ENCODE results near the gene HOXC6. TPM values are rescaled to one million over a fixed set of nuclear protein-coding genes. Genes with fewer than 3 reads are reported as not detected.

Gene HOXC6
- total and polyA plus RNA-seq, 5 experiments from 2014 or later = not detected

DNA sequence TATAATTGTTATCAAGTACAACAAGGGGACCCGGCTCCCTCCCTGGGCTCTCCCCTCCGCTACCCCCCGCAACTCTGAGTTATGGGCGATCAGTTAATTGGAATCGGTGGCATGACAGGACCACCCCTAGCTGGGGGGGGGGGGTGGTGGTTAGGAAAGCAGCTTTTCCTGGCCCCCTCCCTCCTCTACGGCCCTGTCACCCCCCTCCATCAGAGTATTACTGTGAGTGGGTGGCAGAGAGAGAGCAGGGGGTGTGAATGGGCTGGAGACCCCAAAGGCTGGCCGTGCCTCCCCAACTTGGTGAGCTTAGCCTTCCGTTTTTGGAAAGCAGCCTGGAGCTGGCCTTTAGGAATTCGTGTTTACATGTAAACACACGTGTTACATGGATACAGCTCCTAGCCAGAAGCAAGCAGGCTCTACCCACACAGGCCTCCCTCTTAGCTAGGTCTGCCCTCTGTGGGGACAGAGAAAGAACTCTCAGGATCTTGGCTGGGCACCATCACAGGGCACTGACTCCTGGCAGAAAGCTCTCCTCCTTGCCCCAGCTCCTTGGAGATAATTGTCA is 24.3 kb downstream of the HOXC6 start:
- peaks cover 48 to 83% (median 76%) of the 10 kb centered on the region in 5 donors for H3K27me3 Mint-ChIP-seq
- no peaks in the 10 kb centered on the region for H3K9me3 Mint-ChIP-seq
- POLR2A ChIA-PET = interaction anchor here (1.0 to 1.8 kb wide), 3 partner anchors 13 to 228 kb away, joined by 4 to 6 read pairs (median 4); partner anchors contain the start of genes HNRNPA1 and HOXC5
- peaks cover 0 to 5% (median 4%) of the 10 kb centered on the region in 3 donors for H3K36me3 Mint-ChIP-seq
- peak overlapping the region; percentile 70 to 92 (median 87) for H3K4me3 Mint-ChIP-seq
- H3K4me1 Mint-ChIP-seq = peaks cover 18 to 47% (median 43%) of the 10 kb centered on the region in 4 donors
- ATAC-seq (peak in 1 of 2 donors; percentile 13), DNase-seq (peak in 1 of 10 donors; percentile 13)
- peak overlapping the region in 9 of 10 donors; percentile 32 to 94 (median 87) for H3K27ac Mint-ChIP-seq

DNA sequence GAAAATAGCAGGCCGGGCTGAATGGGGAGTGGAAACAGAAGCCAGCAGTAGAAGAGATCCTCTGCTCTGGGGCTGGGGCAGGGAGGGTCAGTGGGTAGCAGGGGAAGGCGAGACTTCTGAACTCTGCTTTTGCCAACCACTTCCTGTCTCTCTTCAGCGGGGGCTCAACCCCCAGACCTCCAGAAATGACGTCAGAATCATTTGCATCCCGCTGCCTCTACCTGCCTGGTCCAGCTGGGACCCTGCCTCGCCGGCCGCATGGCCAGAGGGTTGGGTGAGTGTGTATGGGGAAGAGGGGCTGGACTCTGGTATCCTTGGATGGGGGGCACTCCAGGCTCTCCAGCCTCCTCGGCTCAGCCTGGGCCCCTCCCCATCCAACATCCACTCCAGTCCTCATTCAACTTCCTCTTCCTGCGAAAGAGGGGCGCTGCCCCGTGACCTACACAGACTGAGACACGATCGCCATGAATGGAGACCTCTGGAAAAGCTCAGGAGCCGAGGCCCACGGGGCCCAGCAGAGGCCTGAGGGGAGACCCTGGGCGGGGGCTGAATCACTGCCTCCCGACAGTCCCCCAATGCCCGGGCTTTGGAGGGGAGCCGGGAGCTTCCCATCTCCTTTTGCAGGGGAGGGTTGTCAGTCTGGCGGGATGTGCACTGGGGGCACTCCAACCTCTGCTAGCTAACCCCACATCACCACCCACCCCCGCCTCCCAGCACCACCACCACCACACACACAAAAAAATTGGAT is 24.9 kb downstream of the HOXC6 start:
- peak overlapping the region; percentile 70 to 92 (median 87) for H3K4me3 Mint-ChIP-seq
- H3K9me3 Mint-ChIP-seq = no peaks in the 10 kb centered on the region
- POLR2A ChIA-PET = interaction anchor here (1.0 to 1.8 kb wide), 3 partner anchors 12 to 227 kb away, joined by 3 to 6 read pairs (median 4); partner anchors contain the start of genes CBX5 and HNRNPA1
- DNase-seq (peak in 3 of 10 donors; percentile 18 to 50 (median 42)), ATAC-seq (peak; percentile 38 to 44)
- H3K27ac Mint-ChIP-seq = peak overlapping the region in 9 of 10 donors; percentile 32 to 94 (median 87)
- H3K4me1 Mint-ChIP-seq = peaks cover 15 to 43% (median 39%) of the 10 kb centered on the region in 4 donors
- H3K27me3 Mint-ChIP-seq = peaks cover 43 to 83% (median 74%) of the 10 kb centered on the region in 5 donors
- peaks cover 0 to 4% (median 0%) of the 10 kb centered on the region in 3 donors for H3K36me3 Mint-ChIP-seq

DNA sequence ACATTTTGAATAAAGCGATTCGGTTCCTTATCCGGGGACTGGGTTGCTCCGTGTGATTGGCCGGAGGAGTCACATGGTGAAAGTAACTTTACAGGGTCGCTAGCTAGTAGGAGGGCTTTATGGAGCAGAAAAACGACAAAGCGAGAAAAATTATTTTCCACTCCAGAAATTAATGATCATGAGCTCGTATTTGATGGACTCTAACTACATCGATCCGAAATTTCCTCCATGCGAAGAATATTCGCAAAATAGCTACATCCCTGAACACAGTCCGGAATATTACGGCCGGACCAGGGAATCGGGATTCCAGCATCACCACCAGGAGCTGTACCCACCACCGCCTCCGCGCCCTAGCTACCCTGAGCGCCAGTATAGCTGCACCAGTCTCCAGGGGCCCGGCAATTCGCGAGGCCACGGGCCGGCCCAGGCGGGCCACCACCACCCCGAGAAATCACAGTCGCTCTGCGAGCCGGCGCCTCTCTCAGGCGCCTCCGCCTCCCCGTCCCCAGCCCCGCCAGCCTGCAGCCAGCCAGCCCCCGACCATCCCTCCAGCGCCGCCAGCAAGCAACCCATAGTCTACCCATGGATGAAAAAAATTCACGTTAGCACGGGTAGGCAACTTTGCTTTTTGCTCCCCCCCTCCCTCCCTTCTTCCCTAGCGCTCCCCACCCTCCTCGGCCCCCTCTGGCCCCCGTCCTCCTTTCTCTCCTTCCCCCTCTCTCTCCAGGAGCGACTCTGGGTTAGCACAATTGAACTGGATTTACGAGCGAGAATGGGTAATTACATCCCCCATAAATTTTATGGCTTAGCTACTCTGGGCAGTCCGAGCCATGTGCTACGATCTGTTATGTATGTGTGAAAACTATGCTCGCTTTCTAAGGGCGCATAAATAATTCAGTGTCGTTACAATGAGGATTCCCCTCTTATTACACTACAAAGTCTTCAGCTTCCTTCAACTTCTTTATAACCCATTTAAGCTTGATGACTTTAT is 25.8 kb downstream of the HOXC6 start, which contains the start of gene HOXC4:
TSS of gene HOXC4 (plus strand) at position 85 of the 991 bp plus-strand sequence. CDS start at position 173, 88 bp downstream.
- no peaks in the 10 kb centered on the region for H3K9me3 Mint-ChIP-seq
- peak in 4 of 10 donors; percentile 22 to 53 (median 48) for DNase-seq
- H3K27me3 Mint-ChIP-seq = peaks cover 40 to 83% (median 74%) of the 10 kb centered on the region in 5 donors
- H3K27ac Mint-ChIP-seq = peak within 1 kb of the TSS in 9 of 10 donors; percentile 32 to 94 (median 88)
- peaks cover 16 to 43% (median 39%) of the 10 kb centered on the region in 4 donors for H3K4me1 Mint-ChIP-seq
- POLR2A ChIA-PET = interaction anchor here (0.6 to 1.8 kb wide), 5 partner anchors 9 to 453 kb away, joined by 3 to 6 read pairs (median 4); partner anchors contain the start of genes CBX5 and HNRNPA1
- peak; percentile 73 to 78 for ATAC-seq
- no peaks in the 10 kb centered on the region for H3K36me3 Mint-ChIP-seq
- peak within 1 kb of the TSS; percentile 75 to 92 (median 88) for H3K4me3 Mint-ChIP-seq

DNA sequence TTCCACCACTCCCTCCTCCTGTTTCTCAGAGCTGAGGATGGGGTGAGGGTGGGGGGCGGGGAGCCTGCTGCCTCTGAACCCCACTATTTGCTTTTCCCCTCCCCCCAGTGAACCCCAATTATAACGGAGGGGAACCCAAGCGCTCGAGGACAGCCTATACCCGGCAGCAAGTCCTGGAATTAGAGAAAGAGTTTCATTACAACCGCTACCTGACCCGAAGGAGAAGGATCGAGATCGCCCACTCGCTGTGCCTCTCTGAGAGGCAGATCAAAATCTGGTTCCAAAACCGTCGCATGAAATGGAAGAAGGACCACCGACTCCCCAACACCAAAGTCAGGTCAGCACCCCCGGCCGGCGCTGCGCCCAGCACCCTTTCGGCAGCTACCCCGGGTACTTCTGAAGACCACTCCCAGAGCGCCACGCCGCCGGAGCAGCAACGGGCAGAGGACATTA is 26.5 kb downstream of the HOXC6 start:
- H3K9me3 Mint-ChIP-seq = no peaks in the 10 kb centered on the region
- POLR2A ChIA-PET = interaction anchor here (0.6 to 1.1 kb wide), 3 partner anchors 9 to 452 kb away, joined by 4 read pairs; no protein-coding TSS in a partner anchor
- peak overlapping the region; percentile 8 to 92 (median 86) for H3K4me3 Mint-ChIP-seq
- DNase-seq = no peak
- peaks cover 36 to 83% (median 74%) of the 10 kb centered on the region in 5 donors for H3K27me3 Mint-ChIP-seq
- H3K27ac Mint-ChIP-seq = peak overlapping the region in 1 of 10 donors; percentile 89
- H3K4me1 Mint-ChIP-seq = peaks cover 16 to 41% (median 38%) of the 10 kb centered on the region in 4 donors
- H3K36me3 Mint-ChIP-seq = peaks cover 0 to 1% (median 0%) of the 10 kb centered on the region in 3 donors
- no peak for ATAC-seq

DNA sequence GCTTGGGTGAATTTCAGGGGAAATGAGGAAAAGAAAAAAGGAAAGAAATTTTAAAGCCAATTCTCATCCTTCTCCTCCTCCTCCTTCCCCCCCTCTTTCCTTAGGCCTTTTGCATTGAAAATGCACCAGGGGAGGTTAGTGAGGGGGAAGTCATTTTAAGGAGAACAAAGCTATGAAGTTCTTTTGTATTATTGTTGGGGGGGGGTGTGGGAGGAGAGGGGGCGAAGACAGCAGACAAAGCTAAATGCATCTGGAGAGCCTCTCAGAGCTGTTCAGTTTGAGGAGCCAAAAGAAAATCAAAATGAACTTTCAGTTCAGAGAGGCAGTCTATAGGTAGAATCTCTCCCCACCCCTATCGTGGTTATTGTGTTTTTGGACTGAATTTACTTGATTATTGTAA is 27.3 kb downstream of the HOXC6 start:
- H3K4me3 Mint-ChIP-seq = peak overlapping the region in 2 of 10 donors; percentile 22 to 28
- POLR2A ChIA-PET = interaction anchor here (0.5 to 1.1 kb wide), 2 partner anchors 74 to 176 kb away, joined by 3 to 4 read pairs; no protein-coding TSS in a partner anchor
- H3K27me3 Mint-ChIP-seq = peaks cover 32 to 83% (median 72%) of the 10 kb centered on the region in 5 donors
- peaks cover 12 to 34% (median 31%) of the 10 kb centered on the region in 4 donors for H3K4me1 Mint-ChIP-seq
- H3K9me3 Mint-ChIP-seq = no peaks in the 10 kb centered on the region
- ATAC-seq (no peak), DNase-seq (no peak)
- H3K27ac Mint-ChIP-seq = no peak overlapping the region
- H3K36me3 Mint-ChIP-seq = peaks cover 0 to 1% (median 0%) of the 10 kb centered on the region in 3 donors

DNA sequence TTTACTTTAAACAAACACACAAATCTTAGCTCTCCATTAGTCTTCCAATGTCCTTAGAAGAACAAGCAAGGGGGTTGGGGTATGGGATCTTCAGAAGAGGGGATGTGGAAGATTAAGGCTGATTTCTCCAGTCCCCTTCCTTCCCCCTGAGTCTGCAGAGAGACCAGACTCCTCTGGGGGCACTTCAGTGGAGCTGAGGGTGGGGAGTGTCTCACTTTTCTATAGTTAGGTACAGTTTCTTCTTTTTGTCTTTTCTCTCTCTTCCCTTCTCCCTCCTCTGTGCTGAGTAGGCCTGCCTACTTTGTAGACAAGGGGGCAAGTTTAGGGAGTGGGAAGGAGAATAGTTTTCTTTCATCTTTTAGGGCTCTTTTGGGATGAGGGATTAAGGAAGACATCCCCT is 27.9 kb downstream of the HOXC6 start:
- Mint-ChIP-seq H3K27ac (no peak overlapping the region), H3K36me3 (peaks cover 0 to 1% (median 0%) of the 10 kb centered on the region in 3 donors), H3K27me3 (peaks cover 32 to 83% (median 73%) of the 10 kb centered on the region in 5 donors), H3K4me3 (no peak overlapping the region), H3K4me1 (peaks cover 12 to 29% (median 29%) of the 10 kb centered on the region in 4 donors), H3K9me3 (no peaks in the 10 kb centered on the region)
- no peak for DNase-seq
- POLR2A ChIA-PET = no interaction called here
- no peak for ATAC-seq

DNA sequence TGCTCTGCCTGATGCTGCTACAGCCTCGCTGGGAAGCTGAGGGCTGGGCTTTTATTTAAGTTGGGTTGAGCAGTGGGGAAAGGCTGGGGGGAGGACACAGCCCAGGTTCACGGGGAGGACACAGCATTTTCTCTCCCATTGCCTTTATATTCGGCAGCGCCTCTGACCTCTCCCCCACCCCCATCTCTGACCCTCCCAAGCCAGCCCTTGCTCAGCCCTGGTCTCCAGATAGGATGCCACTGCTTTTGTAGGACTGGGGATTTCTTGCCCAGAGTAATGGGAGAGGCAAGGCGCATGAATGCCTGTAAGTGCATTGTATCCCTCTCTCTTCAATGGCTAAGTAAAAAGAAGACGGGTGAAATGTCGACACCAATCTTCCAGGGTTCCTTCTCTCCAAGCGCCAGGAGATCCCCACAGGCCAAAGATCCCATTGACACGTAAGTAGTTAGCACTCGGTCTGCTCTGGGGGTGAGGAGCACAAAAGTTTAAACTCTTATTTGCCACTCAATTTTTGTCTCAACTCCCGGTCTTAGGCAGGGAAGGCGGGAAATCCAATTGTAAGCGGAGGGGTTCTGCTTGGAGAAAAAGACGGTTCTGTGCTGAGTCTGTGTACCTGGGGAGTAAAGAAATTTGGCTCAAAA is 30.0 kb downstream of the HOXC6 start:
- H3K36me3 Mint-ChIP-seq = peaks cover 0 to 1% (median 0%) of the 10 kb centered on the region in 3 donors
- DNase-seq (no peak), ATAC-seq (no peak)
- no peak overlapping the region for H3K4me3 Mint-ChIP-seq
- H3K4me1 Mint-ChIP-seq = peaks cover 7 to 13% (median 10%) of the 10 kb centered on the region in 4 donors
- peaks cover 35 to 83% (median 74%) of the 10 kb centered on the region in 5 donors for H3K27me3 Mint-ChIP-seq
- POLR2A ChIA-PET = no interaction called here
- no peak overlapping the region for H3K27ac Mint-ChIP-seq
- H3K9me3 Mint-ChIP-seq = no peaks in the 10 kb centered on the region

DNA sequence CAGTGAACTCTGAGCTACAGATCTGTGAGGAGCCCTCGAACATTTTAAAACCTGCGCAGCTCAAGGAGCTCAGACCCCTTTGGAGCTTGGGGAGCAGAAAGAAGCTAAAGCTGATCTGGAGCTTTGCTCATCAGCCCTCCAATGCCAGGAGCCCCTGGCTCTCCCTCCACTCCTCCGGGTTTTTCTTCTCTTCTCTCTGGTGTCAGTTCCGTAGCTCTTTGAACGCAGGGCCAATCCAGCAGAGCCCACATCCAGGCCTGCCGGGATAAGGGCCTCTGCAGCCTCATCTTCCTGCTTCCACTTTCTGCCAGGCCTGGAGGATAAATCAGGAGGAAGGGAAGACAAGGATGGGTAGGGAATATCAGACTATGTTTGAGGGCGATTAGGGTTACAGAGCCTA is 31.4 kb downstream of the HOXC6 start:
- H3K9me3 Mint-ChIP-seq = no peaks in the 10 kb centered on the region
- H3K4me1 Mint-ChIP-seq = peaks cover 2 to 4% (median 3%) of the 10 kb centered on the region in 4 donors
- H3K27ac Mint-ChIP-seq = no peak overlapping the region
- POLR2A ChIA-PET = interaction anchor here (0.7 kb wide), 1 partner anchor 68 kb away, joined by 7 read pairs; no protein-coding TSS in a partner anchor
- DNase-seq (no peak), ATAC-seq (no peak)
- H3K27me3 Mint-ChIP-seq = peaks cover 36 to 84% (median 75%) of the 10 kb centered on the region in 5 donors
- no peak overlapping the region for H3K4me3 Mint-ChIP-seq
- H3K36me3 Mint-ChIP-seq = peaks cover 0 to 1% (median 0%) of the 10 kb centered on the region in 3 donors

DNA sequence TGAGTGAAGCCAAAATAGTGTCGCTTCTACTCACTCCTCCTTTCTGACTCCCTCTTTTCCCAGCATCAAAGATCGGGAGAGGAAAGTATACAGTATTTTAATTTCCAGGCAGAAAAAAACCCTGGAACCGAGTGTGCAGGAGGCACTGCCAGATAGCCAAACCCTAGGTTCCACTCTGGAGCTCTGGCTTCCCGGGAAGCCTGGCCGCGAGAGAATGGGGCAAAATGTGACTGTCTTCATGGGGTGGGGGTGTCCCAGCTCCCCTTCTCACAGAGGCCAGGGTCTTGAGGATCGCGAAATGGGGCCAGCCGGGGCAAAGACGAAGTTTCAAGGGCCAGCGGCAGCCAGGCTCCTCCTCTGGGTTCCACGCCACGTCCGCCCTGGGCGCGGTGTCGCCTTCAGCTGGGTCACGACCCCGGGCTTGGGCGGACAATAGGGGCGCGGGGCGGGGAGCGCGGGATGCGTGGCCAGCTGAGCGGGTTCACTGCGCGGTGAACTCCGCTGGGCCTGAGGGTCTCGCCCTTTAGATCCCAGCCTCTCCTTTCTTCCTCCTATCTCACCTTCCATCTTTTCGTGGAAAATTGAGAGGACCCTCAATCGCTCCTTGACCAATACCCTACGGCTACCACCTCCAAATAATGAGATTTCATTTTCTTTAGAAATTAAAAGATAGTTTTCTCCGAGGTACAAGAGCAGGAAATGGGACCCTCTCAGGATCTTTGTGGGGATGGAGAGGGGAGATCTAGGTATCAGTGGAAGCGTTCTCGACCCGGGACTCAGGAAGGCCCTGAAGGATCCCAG is 32.1 kb downstream of the HOXC6 start:
- H3K4me1 Mint-ChIP-seq = peaks cover 0 to 3% (median 0%) of the 10 kb centered on the region in 4 donors
- no peaks in the 10 kb centered on the region for H3K9me3 Mint-ChIP-seq
- no peak for ATAC-seq
- no peak for DNase-seq
- H3K27ac Mint-ChIP-seq = no peak overlapping the region
- H3K36me3 Mint-ChIP-seq = peaks cover 0 to 1% (median 0%) of the 10 kb centered on the region in 3 donors
- no peak overlapping the region for H3K4me3 Mint-ChIP-seq
- H3K27me3 Mint-ChIP-seq = peaks cover 34 to 77% (median 72%) of the 10 kb centered on the region in 5 donors
- POLR2A ChIA-PET = no interaction called here

DNA sequence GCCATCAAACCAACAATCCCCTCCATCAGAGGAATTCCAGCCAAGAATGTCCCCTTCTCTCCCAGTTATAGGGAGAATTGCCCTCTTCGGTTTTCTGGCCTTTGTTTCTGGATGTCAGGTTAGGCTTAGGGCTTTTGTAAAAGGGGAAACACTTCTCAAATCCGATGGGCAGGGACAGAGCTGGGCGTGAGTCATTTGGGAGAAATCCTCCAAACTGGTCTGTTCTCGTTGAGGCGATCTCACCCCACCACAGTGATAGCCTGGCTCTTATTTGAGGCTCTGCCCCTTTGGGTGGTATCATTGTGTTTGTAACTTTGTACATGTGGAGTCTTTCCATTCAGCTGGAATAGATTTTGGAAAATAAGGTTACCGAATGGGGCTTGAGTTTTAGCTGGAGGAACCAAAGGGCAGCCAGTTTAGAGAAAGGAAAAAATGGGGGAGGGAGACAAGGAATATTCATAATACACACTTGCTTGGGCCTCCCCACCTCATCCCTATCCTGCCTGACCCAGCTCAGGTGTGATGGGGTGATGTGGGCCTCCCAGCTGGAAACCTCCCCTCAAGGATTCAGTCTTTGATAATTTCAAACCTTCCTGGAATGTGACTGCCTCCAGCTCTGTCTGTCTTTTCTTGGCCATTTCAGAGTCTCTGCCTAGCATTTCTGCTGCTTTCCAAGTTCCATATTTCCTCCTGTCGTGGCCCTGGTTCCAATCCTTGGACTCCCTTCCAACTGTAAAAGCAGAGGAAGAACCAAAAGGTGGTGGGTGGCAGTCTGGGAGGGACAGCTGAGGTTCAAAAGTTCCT is 32.9 kb downstream of the HOXC6 start:
- POLR2A ChIA-PET = no interaction called here
- H3K27ac Mint-ChIP-seq = no peak overlapping the region
- ATAC-seq = no peak

More for the DNA sequence above, 32.9 kb downstream of the HOXC6 start:
- peaks cover 0 to 1% (median 0%) of the 10 kb centered on the region in 4 donors for H3K4me1 Mint-ChIP-seq
- DNase-seq = no peak
- no peaks in the 10 kb centered on the region for H3K9me3 Mint-ChIP-seq
- H3K36me3 Mint-ChIP-seq = peaks cover 0 to 1% (median 0%) of the 10 kb centered on the region in 3 donors
- peaks cover 38 to 80% (median 73%) of the 10 kb centered on the region in 5 donors for H3K27me3 Mint-ChIP-seq
- H3K4me3 Mint-ChIP-seq = no peak overlapping the region

Data from naive thymus-derived CD8-positive, alpha-beta T cell (primary cell).